Measurements from ENCODE around the gene IRF2BP1.
A peak's percentile ranks its signal among the peaks of the same experiment; 100 is the strongest.

GRCh38 chr19:45886427-45887199 is 672 bp upstream of the IRF2BP1 start:
- TF ChIP-seq, protein P1, sequence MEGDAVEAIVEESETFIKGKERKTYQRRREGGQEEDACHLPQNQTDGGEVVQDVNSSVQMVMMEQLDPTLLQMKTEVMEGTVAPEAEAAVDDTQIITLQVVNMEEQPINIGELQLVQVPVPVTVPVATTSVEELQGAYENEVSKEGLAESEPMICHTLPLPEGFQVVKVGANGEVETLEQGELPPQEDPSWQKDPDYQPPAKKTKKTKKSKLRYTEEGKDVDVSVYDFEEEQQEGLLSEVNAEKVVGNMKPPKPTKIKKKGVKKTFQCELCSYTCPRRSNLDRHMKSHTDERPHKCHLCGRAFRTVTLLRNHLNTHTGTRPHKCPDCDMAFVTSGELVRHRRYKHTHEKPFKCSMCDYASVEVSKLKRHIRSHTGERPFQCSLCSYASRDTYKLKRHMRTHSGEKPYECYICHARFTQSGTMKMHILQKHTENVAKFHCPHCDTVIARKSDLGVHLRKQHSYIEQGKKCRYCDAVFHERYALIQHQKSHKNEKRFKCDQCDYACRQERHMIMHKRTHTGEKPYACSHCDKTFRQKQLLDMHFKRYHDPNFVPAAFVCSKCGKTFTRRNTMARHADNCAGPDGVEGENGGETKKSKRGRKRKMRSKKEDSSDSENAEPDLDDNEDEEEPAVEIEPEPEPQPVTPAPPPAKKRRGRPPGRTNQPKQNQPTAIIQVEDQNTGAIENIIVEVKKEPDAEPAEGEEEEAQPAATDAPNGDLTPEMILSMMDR (IDR thresholded peaks at IDR 0.05), result no peak
- peak; percentile 69 to 70 for TF ChIP-seq POLR2A (IDR thresholded peaks at IDR 0.05)

Data from adrenal gland (tissue), 5 donors.